NCI-H748 treated with DMSO at 0.1 percent for 48 hours (cell line): ENCODE results near the gene SULT4A1.

ENCODE experiments used
- DNase-seq: peaks from one replicate; lab custom pipeline; 2025; lab: John Stamatoyannopoulos, UW

SULT4A1 gene

DNA sequence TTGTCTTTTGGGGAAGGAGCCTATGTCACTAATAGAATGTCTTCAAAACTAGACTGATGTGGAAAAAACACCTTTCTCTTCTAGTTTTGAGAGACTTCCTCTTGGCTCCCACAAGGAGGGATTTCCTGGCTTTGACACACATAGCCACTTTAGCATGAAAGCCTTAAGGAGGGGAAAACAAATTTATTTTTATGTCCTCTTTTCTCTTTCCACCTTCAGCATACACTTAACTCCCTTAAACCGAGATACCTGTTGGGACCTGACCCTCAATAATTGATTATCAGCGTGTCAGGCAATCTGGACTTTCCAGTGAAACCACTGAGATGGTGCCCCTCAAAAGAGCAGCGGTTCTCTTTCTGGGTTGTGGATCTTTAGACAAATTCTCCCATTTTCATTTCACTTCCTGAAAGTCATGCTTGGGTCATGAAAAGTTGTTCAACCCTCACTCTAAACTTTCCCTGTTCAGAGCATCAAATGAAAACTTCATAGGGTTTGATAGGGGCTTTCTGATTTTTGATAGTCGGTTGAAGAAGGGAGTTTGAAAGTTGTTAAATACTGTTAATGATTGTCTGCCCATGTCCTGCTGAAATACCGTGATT lies 59.3 kb downstream of the SULT4A1 start:
- no peak for DNase-seq

GRCh38 chr22:43800970-43801369 lies 61.3 kb downstream of the SULT4A1 start:
- DNase-seq: no peak

- DNase-seq: no peak
Observed at GRCh38 chr22:43798492-43798891, 63.8 kb downstream of the SULT4A1 start.

DNA sequence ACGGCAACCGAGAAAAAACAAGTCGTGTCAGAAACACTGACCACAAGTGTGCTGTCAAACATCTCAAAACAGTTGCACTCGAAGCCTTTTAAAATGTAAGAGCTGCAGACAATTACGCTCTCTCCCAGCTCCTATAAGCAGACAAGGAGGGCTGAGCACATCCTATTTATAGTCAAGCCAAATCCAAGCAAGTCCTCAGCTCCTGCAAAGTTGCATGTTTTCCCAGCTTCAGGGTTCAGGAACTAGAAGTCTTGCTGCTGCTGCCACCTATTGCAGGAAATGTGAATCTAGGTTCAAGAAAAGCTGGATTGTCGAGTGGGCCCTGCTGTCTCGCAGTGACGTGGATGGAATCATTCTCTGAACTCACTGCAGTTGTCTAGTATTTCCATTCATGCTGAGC lies 65.7 kb downstream of the SULT4A1 start:
- DNase-seq: no peak

- DNase-seq: no peak
Observed at GRCh38 chr22:43795320-43795719, 67.0 kb downstream of the SULT4A1 start.

DNA sequence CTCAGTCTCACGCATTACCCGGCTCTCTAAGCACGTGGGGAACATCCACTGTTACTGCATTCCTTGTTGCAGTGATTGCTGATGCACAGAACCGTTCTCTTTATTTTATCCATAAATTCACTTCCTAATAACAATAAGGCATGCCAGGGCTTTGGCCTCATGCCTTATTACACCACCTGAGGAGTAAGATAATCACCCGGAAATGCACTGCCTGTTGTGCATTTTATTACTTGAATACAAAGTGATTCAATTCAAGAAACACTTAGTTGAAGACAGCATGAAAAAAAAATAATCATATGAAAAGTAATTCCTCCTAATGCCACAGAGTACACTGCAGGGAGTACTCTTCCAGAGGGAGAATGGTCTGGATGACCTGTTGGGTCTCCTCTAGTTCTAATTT lies 69.4 kb downstream of the SULT4A1 start:
- no peak for DNase-seq

DNA sequence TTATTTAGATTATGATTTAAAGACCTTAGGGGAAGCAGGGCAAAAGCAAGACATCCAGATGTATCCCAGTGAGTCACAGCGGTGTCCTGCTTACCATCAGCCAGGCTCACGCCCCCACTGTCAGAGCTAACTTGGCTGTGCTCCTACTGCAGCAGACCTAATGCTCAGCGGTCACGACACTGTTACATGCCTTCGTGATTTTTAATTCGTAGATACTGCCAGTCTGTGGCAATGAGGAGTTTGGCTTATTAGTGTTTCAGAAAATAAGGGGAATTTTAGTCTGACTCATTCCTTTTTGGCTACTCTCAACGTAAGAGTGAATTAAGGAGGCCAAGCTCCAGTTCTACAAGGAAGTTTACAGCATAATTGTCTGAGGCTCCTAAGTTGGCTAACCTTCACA lies 72.9 kb downstream of the SULT4A1 start:
- DNase-seq: no peak

DNA sequence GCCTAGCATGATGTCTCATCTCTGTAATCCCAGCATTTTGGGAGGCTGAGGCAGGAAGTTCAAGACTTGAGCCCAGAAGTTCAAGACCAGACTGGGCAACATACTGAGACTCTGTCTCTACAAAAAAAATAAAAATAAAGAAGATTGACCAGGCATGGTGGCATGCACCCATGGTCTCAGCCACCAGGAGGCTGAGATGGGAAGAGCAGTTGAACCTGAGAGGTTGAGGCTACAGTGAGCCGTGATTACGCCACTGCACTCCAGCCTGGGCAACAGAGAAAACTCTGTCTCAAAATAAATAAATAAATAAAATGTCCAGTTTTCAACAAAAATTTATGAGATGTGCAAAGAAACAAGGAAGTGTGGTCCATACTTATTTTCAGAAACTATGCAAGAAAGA lies 78.5 kb downstream of the SULT4A1 start:
- DNase-seq: no peak

GRCh38 chr22:43782448-43782847 lies 79.9 kb downstream of the SULT4A1 start:
- no peak for DNase-seq

DNA sequence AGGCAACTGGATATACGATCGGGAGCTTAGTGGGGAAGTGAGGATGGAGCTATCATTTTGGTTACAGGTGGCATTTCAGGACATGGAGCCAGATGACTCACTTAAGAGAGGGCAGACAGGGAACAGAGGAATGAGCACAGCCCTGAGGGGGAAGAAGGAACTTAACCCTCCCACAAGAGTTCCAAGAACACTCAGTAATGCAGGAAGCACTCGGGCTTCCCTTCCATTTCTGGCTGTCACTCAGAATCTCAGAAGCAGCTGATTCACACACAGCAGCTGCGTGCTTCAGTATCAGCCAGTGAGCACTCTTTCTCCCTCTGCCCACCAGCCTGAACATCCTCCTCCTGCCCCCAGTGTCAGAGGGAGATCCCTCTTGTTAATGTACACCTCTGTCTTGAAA lies 85.0 kb downstream of the SULT4A1 start:
- no peak for DNase-seq

DNA sequence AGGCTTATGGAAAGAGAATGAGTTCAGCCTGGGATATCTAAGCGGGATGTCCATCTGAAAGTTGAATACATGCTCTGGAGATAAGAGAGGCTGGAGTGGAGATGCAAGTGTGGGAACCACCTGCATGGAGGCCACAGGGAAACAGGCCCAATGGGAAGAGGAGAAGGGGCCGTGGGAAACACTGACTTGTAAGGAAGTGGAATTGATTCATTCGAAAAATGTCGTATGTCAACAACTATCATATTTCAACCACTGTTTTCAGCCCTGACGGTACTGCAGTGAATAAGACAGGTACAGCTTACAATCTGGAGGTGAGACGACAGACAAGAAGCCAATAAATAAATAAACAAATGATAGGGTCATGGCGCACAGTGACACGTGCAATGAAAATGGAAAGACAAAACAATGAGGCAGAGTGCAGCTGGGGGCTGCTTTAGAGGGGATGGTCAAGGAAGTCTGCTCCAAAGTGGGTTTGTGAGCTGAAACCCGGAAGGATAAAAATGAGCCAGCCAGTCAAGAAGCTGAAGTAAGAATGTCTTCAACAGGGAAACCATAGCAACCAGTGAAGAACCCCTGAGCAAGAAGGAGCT lies 86.1 kb downstream of the SULT4A1 start:
- no peak for DNase-seq
